ENCODE data around the gene RNF34. TPM values are rescaled to one million over a fixed set of nuclear protein-coding genes. Genes with fewer than 3 reads are reported as not detected.
"Not testable (repeated sequence)": the region's sequence is repeated elsewhere in the genome, so short reads cannot be mapped to it uniquely, and the experiment has no call there.

The RNF34 gene
- total and polyA plus RNA-seq, 2 of the 8 experiments (the other 6 are each of a cell fraction or from before 2014, with no cell fraction given), result 37.9 to 57.6 TPM

DNA sequence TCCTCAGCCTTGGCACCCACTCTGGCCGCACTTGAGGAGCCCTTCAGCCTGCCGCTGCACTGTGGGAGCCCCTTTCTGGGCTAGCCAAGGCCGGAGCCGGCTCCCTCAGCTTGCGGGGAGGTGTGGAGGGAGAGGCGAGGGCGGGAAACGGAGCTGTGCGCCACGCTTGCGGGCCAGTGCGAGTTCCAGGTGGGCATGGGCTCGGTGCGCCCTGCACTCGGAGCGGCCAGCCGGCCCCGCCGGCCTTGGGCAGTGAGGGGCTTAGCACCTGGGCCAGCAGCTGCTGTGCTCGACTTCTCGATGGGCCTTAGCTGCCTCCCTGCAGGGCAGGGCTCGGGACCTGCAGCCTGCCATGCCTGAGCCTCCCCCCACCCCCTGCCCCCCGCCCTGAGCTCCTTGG lies 25.6 kb upstream of the RNF34 start:
- not testable (repeated sequence) for H3K36me3 ChIP-seq (ENCODE audit: control insufficient read depth in 2 of 4, insufficient read depth in 4 of 4, low read length in 3 of 4); H4K8ac ChIP-seq (ENCODE audit: extremely low read depth, insufficient read depth, low read length); H3K27me3 ChIP-seq (replicated peaks in 1 of 4; ENCODE audit: control insufficient read depth in 3 of 4, extremely low read depth in 1 of 4, insufficient read depth in 3 of 4, low read length in 3 of 4); H3K23me2 ChIP-seq (ENCODE audit: low read depth, low read length); H2BK120ac ChIP-seq (replicated peaks; ENCODE audit: low read depth, low read length); H3K4me3 ChIP-seq (ENCODE audit: extremely low read depth in 1 of 4, insufficient read depth in 2 of 4, low read depth in 3 of 4, low read length in 4 of 4); H4K5ac ChIP-seq (ENCODE audit: insufficient read length, low read depth, low read length); H3K4me1 ChIP-seq (replicated peaks in 1 of 4; ENCODE audit: control insufficient read depth in 3 of 4, insufficient read depth in 4 of 4, low read length in 3 of 4); H3K79me1 ChIP-seq (ENCODE audit: low read depth, low read length); H3K23ac ChIP-seq (ENCODE audit: insufficient read length); H2BK20ac ChIP-seq (ENCODE audit: low read length); H3K56ac ChIP-seq (replicated peaks; ENCODE audit: insufficient read length, low read depth, low read length); FAIRE-seq; H4K91ac ChIP-seq (replicated peaks; ENCODE audit: insufficient read length, low read length); H2AK5ac ChIP-seq (ENCODE audit: low read depth, low read length); H2BK15ac ChIP-seq (ENCODE audit: low read length); H3K14ac ChIP-seq (ENCODE audit: insufficient read length); H3K9me3 ChIP-seq (ENCODE audit: insufficient read depth in 2 of 2, low read depth in 1 of 2, low read length in 1 of 2); H2AFZ ChIP-seq (ENCODE audit: low read length); DNase-seq (ENCODE audit: low read depth in 1 of 2, low spot score in 2 of 2); H3K27ac ChIP-seq (ENCODE audit: low read depth, low read length); H2BK5ac ChIP-seq (ENCODE audit: low read depth, low read length); H2BK12ac ChIP-seq (ENCODE audit: low read depth, low read length); H3K79me2 ChIP-seq (ENCODE audit: control insufficient read depth in 1 of 2, insufficient read depth in 2 of 2, low read length in 2 of 2); H3K9ac ChIP-seq (replicated peaks in 1 of 4; ENCODE audit: extremely low read depth in 1 of 4, low read depth in 3 of 4, low read length in 3 of 4); H3K4me2 ChIP-seq (ENCODE audit: insufficient read depth in 1 of 2, low read depth in 2 of 2, low read length in 2 of 2); H3K4ac ChIP-seq (replicated peaks; ENCODE audit: insufficient read length, low read depth, low read length); H3K18ac ChIP-seq (ENCODE audit: extremely low read depth, low read length); H4K20me1 ChIP-seq (replicated peaks in 1 of 2; ENCODE audit: control insufficient read depth in 1 of 2, insufficient read depth in 2 of 2, low read length in 2 of 2)
- ChIA-PET POLR2A (ENCODE audit: partially characterized antibody) (interaction anchor here (1.1 kb wide), 1 partner anchor 22 kb away, joined by 4 read pairs; the partner anchor contains the start of gene ANAPC5), CTCF (ENCODE audit: partially characterized antibody) (interaction anchor here (1.2 to 2.3 kb wide), 2 partner anchors 8 to 22 kb away, joined by 3 to 6 read pairs; partner anchors contain the start of gene ANAPC5)
- 90% methylated on average over 2 of the region's 23 CpGs; no CpG with 5 or more reads in 1 of the 2 experiments for WGBS, 2 experiments (ENCODE audit: extremely low coverage in 1 of 2, insufficient coverage in 1 of 2, insufficient read length in 1 of 2, insufficient replicate concordance in 2 of 2, low coverage in 1 of 2, low lambda C conversion rate in 2 of 2, missing lambda C conversion rate in 1 of 2)

- H3K36me3 ChIP-seq (ENCODE audit: control insufficient read depth in 2 of 4, insufficient read depth in 4 of 4, low read length in 3 of 4); H3K4me3 ChIP-seq (ENCODE audit: extremely low read depth in 1 of 4, insufficient read depth in 2 of 4, low read depth in 3 of 4, low read length in 4 of 4); H2AK5ac ChIP-seq (ENCODE audit: low read depth, low read length); H4K8ac ChIP-seq (ENCODE audit: extremely low read depth, insufficient read depth, low read length); H3K14ac ChIP-seq (ENCODE audit: insufficient read length); H2BK15ac ChIP-seq (ENCODE audit: low read length); H3K56ac ChIP-seq (replicated peaks; ENCODE audit: insufficient read length, low read depth, low read length); H3K23me2 ChIP-seq (ENCODE audit: low read depth, low read length); H3K4me2 ChIP-seq (ENCODE audit: insufficient read depth in 1 of 2, low read depth in 2 of 2, low read length in 2 of 2); DNase-seq (ENCODE audit: low read depth in 1 of 2, low spot score in 2 of 2); H3K79me1 ChIP-seq (ENCODE audit: low read depth, low read length); H2AFZ ChIP-seq (ENCODE audit: low read length); H3K79me2 ChIP-seq (ENCODE audit: control insufficient read depth in 1 of 2, insufficient read depth in 2 of 2, low read length in 2 of 2); H3K4ac ChIP-seq (replicated peaks; ENCODE audit: insufficient read length, low read depth, low read length); H3K27ac ChIP-seq (ENCODE audit: low read depth, low read length); H2BK20ac ChIP-seq (ENCODE audit: low read length); H3K4me1 ChIP-seq (replicated peaks in 1 of 4; ENCODE audit: control insufficient read depth in 3 of 4, insufficient read depth in 4 of 4, low read length in 3 of 4); H3K18ac ChIP-seq (ENCODE audit: extremely low read depth, low read length); H2BK12ac ChIP-seq (ENCODE audit: low read depth, low read length); H4K91ac ChIP-seq (replicated peaks; ENCODE audit: insufficient read length, low read length); H3K23ac ChIP-seq (ENCODE audit: insufficient read length); FAIRE-seq; H2BK120ac ChIP-seq (replicated peaks; ENCODE audit: low read depth, low read length); H4K5ac ChIP-seq (ENCODE audit: insufficient read length, low read depth, low read length); H3K9me3 ChIP-seq (ENCODE audit: insufficient read depth in 2 of 2, low read depth in 1 of 2, low read length in 1 of 2); H3K9ac ChIP-seq (replicated peaks in 1 of 4; ENCODE audit: extremely low read depth in 1 of 4, low read depth in 3 of 4, low read length in 3 of 4); H4K20me1 ChIP-seq (replicated peaks in 1 of 2; ENCODE audit: control insufficient read depth in 1 of 2, insufficient read depth in 2 of 2, low read length in 2 of 2); H3K27me3 ChIP-seq (replicated peaks in 1 of 4; ENCODE audit: control insufficient read depth in 3 of 4, extremely low read depth in 1 of 4, insufficient read depth in 3 of 4, low read length in 3 of 4); H2BK5ac ChIP-seq (ENCODE audit: low read depth, low read length): not testable (repeated sequence)
- POLR2A ChIA-PET (ENCODE audit: partially characterized antibody), result interaction anchor here (0.8 to 1.1 kb wide), 3 partner anchors 21 to 330 kb away, joined by 3 to 4 read pairs (median 3); partner anchors contain the start of gene ANAPC5
- 94% methylated on average over 13 of the region's 14 CpGs; no CpG with 5 or more reads in 1 of the 2 experiments for WGBS, 2 experiments (ENCODE audit: extremely low coverage in 1 of 2, insufficient coverage in 1 of 2, insufficient read length in 1 of 2, insufficient replicate concordance in 2 of 2, low coverage in 1 of 2, low lambda C conversion rate in 2 of 2, missing lambda C conversion rate in 1 of 2)
- CTCF ChIA-PET (ENCODE audit: partially characterized antibody), result interaction anchor here (1.2 to 2.3 kb wide), 3 partner anchors 9 to 39 kb away, joined by 3 to 6 read pairs (median 4); partner anchors contain the start of gene ANAPC5
These were observed 24.9 kb upstream of the RNF34 start for GRCh38 chr12:121374945-121375584.
